ENCODE data around the gene ABHD12. TPM values are rescaled to one million over a fixed set of nuclear protein-coding genes. Genes with fewer than 3 reads are reported as not detected.

Gene ABHD12
- polyA plus RNA-seq, 3 donors: 40.0 to 49.7 (median 47.9) TPM

GRCh38 chr20:25364879-25365699 is 25.5 kb downstream of the ABHD12 start:
- no peak for DNase-seq (ENCODE audit: extremely low read depth in 1 of 11, low read depth in 9 of 11, low spot score in 4 of 11)

- no peak for DNase-seq (ENCODE audit: extremely low read depth in 1 of 11, low read depth in 9 of 11, low spot score in 4 of 11)
Observed at GRCh38 chr20:25364180-25364788, 26.4 kb downstream of the ABHD12 start.

GRCh38 chr20:25361287-25361683 is 29.4 kb downstream of the ABHD12 start:
- DNase-seq (ENCODE audit: extremely low read depth in 1 of 11, low read depth in 9 of 11, low spot score in 4 of 11): no peak

GRCh38 chr20:25360631-25361286 is 29.9 kb downstream of the ABHD12 start:
- no peak for DNase-seq (ENCODE audit: extremely low read depth in 1 of 11, low read depth in 9 of 11, low spot score in 4 of 11)

- DNase-seq (ENCODE audit: extremely low read depth in 1 of 11, low read depth in 9 of 11, low spot score in 4 of 11): no peak
Observed at GRCh38 chr20:25356271-25356933, 34.2 kb downstream of the ABHD12 start.

GRCh38 chr20:25355866-25356265 is 34.8 kb downstream of the ABHD12 start:
- no peak for DNase-seq (ENCODE audit: extremely low read depth in 1 of 11, low read depth in 9 of 11, low spot score in 4 of 11)

- no peak for DNase-seq (ENCODE audit: extremely low read depth in 1 of 11, low read depth in 9 of 11, low spot score in 4 of 11)
Observed at GRCh38 chr20:25355011-25355595, 35.5 kb downstream of the ABHD12 start.

- DNase-seq (ENCODE audit: extremely low read depth in 1 of 11, low read depth in 9 of 11, low spot score in 4 of 11): no peak
Observed at GRCh38 chr20:25353747-25354705, 36.6 kb downstream of the ABHD12 start.

GRCh38 chr20:25353353-25353746 is 37.3 kb downstream of the ABHD12 start:
- DNase-seq (ENCODE audit: extremely low read depth in 1 of 11, low read depth in 9 of 11, low spot score in 4 of 11): no peak

GRCh38 chr20:25352746-25353145 is 37.9 kb downstream of the ABHD12 start:
- no peak for DNase-seq (ENCODE audit: extremely low read depth in 1 of 11, low read depth in 9 of 11, low spot score in 4 of 11)

- DNase-seq (ENCODE audit: extremely low read depth in 1 of 11, low read depth in 9 of 11, low spot score in 4 of 11): no peak
Observed at GRCh38 chr20:25351024-25351360, 39.6 kb downstream of the ABHD12 start.

- no peak for DNase-seq (ENCODE audit: extremely low read depth in 1 of 11, low read depth in 9 of 11, low spot score in 4 of 11)
Observed at GRCh38 chr20:25346349-25346748, 44.3 kb downstream of the ABHD12 start.

GRCh38 chr20:25345721-25346120 is 44.9 kb downstream of the ABHD12 start:
- no peak for DNase-seq (ENCODE audit: extremely low read depth in 1 of 11, low read depth in 9 of 11, low spot score in 4 of 11)

- no peak for DNase-seq (ENCODE audit: extremely low read depth in 1 of 11, low read depth in 9 of 11, low spot score in 4 of 11)
Observed at GRCh38 chr20:25344634-25345033, 46.0 kb downstream of the ABHD12 start.

GRCh38 chr20:25341716-25342680 is 48.6 kb downstream of the ABHD12 start:
- DNase-seq (ENCODE audit: extremely low read depth in 1 of 11, low read depth in 9 of 11, low spot score in 4 of 11): no peak

GRCh38 chr20:25340380-25340779 is 50.3 kb downstream of the ABHD12 start:
- DNase-seq (ENCODE audit: extremely low read depth in 1 of 11, low read depth in 9 of 11, low spot score in 4 of 11): no peak

GRCh38 chr20:25339608-25340007 is 51.0 kb downstream of the ABHD12 start:
- no peak for DNase-seq (ENCODE audit: extremely low read depth in 1 of 11, low read depth in 9 of 11, low spot score in 4 of 11)
